Inflammatory macrophage treated with lipopolysaccharide for 1 hour (primary cell): ENCODE data around the gene MAGI3.
"Not testable (repeated sequence)": the region's sequence is repeated elsewhere in the genome, so short reads cannot be mapped to it uniquely, and the experiment has no call there.

Experiments
- DNase-seq, 2 donors: peaks; one replicate each; pipeline ENCODE4 v3.0.0-alpha.2; 2020 to 2022

The MAGI3 gene

DNA sequence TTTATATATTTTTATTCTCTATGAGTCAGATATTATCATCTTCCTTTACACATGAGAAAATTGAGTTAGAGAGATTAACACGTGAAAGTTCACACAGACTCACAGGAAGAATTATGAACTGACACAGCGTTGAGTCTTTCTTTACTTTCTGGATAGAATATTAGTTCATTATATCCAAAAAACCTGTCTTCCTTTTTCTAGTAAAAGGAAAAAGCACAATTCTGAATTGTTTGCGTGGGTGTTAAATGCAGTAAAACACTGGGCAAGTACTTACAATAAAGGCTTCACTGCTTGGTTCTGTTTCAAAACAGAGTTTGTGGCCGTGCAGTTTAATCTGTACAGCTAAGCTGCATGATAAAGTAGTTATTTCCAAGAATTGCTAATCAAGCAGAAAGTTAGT lies 10.8 kb downstream of the MAGI3 start:
- DNase-seq = no peak

DNA sequence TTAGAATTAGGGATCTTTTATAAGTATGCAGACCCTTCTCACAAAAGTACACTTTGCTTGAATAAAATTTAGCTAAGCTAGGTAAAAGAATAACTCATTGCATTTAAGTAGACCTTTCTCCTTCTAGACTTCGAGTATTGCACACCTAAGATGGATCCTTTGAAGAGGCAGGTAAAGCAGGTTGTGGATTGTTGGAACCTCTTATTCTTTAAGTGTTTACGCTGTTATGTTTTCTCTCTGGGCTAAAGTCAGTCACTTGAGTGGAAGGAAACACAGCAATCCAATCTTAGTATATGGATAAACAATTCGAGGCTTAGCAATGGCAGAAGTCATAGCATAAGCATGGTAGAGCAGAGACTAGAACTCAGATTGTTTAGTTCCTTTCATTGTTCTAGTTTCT lies 11.4 kb downstream of the MAGI3 start:
- DNase-seq = no peak

DNA sequence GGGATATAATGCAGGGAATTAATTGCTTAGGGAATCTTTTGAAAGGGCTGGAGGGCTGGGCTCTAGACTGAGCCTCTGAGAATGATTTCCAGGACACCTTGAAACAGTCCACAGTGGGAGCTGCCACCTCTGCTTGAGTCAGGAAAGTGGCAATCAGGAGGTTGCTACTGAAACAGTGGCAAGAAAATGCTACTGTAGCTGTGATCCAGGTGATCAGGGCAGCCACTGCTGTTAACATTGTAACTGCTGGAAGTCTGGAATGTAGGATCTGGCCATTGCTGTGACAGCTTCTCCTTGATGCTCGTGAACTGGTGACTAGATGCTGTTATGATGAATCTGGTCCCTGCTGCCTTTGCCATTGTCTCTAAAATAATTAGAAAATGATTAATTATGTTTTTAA lies 12.8 kb downstream of the MAGI3 start:
- DNase-seq = no peak

DNA sequence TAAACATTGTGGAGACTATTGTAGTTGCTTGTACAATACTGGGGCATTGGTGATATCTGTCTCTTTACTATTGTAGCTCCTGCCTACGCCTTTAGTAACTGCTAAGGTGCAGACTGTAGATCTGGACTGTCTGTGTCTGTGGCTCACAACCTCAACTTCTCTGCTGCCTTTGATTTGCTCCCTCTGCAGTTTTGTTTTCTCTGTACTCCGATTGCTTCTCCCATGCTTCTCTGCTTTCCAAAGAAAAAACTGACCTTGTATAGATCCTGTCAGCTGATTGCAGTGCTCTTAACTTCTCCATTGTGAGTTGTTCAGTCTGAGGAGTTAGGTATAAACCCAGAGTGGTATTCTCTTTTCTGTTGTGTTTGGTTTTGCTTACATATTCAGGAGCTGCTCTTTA lies 15.3 kb downstream of the MAGI3 start:
- no peak for DNase-seq

DNA sequence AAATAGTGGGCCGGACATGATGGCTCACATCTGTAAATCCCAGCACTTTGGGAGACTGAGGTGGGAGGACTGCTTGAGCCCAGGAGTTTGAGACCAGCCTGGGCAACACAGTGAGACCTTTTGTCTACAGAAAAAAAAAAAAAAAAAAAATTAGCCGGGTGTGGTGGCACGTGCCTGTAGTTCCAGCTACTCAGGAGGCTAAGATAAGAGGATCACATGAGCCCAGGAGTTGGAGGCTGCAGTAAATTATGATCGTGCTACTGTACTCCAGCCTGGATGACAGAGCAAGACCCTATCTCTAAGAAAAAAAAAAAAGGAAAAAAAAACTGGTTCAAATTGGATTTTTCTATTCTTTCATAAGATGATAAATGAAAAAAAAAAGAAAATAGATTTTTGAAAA lies 15.8 kb downstream of the MAGI3 start:
- not testable (repeated sequence) for DNase-seq

DNA sequence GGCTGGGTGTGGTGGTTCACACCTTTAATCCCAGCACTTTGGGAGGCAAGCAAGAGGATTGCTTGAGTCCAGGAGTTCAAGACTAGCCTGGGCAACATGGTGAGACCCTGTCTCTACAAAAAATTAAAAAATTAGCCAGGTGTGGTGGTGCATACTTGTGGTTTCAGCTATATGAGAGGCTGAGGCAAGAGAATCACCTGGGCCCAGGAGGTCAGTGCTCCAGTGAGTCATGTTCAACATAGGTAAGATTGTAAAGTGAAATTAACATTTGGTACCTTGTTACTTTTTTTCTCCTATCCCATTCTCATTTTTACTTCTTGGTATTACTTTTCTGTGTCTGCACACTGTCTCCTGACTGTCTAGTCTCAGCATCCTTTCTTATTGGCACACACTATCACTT lies 19.0 kb downstream of the MAGI3 start:
- no peak for DNase-seq

DNA sequence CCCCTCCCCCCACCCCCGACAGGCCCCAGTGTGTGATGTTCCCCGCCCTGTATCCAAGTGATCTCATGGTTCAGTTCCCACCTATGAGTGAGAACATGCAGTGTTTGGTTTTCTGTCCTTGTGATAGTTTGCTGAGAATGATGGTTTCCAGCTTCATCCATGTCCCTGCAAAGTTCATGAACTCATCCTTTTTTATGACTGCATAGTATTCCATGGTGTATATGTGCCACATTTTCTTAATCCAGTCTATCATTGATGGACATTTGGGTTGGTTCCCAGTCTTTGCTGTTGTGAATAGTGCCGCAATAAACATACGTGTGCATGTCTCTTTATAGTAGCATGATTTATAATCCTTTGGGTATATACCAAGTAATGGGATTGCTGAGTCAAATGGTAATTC lies 21.7 kb downstream of the MAGI3 start:
- not testable (repeated sequence) for DNase-seq

DNA sequence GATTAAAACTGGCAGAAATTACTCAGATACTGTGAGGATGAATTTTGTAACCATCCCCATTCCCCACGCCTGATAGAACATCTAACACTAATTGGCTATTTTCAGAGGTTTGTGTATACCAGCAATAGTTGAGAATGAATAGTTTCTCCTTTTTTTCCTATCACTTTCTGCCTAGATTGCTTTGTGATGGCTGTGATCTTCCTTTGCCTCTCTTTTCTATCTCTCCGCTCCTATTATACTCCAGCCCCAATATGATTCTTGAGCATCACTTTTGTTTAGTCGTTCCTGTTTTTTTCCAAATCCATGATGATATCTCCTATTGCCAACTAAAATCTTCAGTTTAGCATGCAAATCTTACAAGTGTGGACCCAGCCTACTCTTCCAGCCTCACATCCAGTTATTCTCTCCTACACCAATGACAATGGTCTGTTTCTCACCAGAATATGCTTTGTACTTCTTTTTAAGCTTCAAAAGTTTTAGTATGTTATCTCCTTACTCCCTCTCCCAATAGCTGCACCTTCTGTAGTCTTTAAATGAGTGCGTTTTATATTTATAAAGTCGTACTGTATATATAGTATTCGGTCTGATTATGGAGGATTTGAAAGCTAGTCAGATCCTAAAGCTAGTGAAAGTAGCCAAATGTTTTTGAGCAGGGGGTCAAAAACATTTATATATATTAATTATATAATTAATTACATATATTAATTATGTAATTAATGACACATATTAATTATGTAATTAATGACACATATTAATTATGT lies 25.2 kb downstream of the MAGI3 start:
- no peak for DNase-seq

DNA sequence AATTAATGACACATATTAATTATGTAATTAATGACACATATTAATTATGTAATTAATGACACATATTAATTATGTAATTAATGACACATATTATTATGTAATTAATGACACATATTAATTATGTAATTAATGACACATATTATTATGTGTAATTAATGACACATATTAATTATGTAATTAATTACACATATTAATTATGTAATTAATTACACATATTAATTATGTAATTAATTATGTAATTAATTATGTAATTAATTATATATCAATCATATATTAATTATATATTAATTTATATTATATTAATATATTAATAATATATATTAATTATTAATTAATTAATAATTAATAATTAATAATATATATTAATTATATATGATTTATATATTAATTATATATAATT lies 25.8 kb downstream of the MAGI3 start:
- not testable (repeated sequence) for DNase-seq

DNA sequence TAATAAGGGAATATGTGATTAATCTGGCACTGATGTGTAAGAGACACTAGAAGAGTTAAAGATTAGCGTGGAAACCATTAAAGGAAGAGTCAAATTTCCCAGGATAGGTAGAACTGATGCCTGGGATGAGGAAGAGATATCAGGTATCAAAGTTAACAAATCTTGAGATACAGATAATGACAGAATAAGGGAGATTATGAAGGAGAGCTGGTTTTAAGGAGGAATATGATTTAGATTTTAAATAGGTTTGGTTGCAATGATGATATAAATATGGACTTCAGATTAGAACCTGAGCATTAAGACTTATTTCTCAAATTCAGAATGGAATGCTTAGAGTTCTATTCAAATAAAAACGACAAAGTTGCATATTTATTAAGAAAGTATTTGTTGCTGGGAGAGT lies 26.2 kb downstream of the MAGI3 start:
- no peak for DNase-seq

DNA sequence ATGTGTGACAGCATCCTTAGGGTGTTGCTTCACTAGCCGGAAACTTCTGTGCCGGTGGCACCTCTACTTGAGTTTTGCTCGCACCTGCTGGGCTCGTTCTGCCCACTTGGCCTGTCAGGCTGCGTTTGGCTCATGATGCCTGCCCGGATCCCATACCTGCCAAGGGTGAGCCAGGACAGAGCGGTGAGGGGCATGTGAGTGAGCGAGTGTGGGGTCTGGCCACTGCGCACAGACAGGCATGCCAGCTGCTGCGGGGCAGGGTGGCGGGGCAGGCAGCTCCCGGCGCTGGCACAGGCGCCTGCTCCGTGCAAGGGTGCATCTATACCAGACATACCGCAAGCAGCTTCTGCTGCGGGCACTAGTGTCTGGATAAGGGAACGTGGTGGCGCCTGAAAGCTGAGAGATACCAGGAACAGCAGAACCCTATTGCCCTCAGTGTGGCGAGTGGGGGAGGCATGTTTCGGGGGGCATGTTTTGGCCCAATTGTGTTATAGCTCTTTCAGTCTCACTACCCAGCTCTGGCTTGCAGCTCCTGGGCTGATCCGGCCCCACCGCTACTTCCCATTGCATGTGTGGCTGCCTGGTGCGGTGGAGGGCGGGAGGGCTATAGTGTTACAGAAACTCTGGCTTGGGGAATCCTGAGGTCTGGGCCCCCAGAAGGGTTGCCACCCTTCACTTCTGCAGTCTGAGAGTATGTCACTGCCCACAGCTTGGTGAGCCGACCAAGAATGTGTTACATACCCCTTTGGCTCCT lies 32.2 kb downstream of the MAGI3 start:
- DNase-seq = no peak

DNA sequence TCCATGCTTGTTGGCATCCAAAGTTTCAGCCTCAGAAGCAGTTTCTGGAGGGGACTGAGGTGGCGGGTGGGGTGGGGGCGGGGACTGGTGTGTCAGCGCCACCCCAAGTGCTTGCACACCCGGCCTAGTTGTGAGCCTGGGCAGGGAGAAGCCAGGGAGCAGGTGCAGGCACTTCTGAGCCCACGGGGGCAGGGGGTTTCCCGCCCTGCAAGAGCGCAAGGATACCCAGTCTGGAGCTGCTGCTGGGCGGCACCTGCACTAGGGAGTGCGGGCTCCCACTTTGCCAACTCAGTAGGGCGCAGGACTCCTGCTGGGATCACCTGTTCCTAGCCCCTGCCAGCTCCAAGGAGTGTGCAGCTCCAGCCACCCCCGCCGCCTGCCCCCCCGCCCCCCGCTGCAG lies 33.5 kb downstream of the MAGI3 start:
- no peak for DNase-seq

DNA sequence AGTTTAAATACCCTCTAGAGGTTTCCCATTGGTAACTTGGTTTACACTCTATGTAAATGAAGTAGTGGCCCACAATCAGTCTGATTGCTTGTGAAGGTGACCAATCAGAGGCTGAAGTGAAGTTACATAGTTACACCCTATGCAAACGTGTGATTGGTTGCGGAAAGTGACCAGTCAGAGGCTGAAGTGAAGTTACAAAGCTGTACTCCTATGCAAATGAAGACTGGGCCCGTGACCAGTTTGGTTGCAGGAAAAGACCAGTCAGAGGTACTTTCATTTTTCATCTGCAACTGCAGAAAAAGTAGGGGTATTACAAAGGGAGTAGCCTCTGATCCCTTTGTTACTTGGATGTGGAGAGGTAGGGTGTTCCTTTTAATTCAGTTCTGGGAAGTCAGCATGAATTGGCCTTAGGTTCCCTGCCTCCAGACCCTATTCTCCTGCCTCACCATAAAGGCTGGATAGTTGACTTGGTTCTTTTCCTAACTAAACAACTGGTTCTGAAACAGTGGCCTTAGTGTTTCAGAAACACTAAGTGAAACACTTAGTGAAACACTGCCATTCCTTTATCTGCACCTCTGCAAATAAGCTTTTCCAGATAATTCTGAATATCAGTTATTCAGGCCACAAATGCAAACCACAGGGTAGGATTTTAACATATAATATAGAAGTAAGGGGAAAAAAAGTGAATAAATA lies 39.3 kb downstream of the MAGI3 start:
- no peak for DNase-seq

DNA sequence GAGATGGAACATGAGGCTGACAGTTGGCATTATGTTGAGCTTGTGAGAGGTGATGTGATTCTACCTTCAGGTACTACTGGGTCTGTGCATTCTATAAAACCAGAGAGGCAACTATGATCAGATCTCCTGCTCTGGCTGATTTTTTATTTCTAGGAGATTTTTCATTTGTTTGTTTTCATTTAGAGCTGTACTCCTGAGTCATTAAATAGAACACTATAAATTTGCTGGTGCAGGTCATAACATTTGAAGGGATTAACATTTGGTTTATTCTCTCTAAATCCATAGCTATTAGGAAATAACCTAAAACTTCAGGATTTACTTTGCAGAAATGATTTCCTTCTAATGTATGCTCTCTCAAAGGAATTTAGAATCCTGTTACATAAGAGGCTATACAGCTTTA lies 42.9 kb downstream of the MAGI3 start:
- DNase-seq = no peak

DNA sequence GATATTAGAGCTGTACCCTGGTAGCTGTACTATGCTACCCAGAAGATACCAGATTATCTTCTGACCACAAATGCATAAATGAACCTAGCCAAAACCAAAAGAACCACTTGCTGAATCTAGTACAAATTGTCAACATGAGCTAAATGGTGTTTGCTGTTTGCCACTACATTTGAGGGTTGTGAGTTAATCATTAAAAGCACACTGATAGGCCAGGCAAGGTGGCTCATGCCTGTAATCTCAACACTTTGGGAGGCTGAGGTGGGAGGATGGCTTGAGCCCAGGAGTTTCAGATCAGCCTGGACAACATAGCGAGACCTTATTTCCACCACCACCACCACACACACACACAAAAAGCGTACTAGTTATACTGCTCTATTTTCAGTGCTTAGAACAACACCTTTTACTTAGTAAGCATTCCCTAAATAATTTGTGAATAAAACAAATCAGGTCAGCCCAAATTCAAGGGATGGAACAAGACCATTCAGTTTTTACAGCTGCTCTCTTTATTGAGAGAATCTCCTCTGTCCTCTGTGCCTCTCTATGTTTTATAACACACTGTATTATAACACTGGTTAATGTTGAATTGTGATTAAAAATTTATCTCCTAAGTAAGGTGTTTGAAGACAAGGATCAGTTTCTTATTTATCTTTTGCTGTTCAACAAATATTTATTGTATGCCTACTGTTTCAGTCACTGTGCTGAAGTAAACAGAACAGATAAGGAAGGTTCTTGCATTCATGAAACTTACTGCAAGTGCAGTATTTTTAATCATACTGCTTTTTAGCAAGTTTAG lies 44.0 kb downstream of the MAGI3 start:
- DNase-seq = no peak

DNA sequence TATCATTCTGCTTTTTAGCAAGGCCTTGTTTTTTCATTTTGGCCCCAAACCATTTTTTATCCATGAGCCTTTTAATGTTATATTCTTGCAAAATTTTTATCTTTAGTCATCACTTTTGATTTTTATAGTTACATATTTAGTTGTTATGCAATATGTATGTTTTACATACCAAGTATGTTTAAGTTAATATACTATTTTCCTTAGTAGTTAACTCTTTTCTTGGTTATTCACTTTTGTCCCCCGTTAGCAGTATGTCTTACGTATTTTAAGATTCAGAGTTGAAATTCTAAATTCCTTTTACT lies 44.5 kb downstream of the MAGI3 start:
- no peak for DNase-seq

DNA sequence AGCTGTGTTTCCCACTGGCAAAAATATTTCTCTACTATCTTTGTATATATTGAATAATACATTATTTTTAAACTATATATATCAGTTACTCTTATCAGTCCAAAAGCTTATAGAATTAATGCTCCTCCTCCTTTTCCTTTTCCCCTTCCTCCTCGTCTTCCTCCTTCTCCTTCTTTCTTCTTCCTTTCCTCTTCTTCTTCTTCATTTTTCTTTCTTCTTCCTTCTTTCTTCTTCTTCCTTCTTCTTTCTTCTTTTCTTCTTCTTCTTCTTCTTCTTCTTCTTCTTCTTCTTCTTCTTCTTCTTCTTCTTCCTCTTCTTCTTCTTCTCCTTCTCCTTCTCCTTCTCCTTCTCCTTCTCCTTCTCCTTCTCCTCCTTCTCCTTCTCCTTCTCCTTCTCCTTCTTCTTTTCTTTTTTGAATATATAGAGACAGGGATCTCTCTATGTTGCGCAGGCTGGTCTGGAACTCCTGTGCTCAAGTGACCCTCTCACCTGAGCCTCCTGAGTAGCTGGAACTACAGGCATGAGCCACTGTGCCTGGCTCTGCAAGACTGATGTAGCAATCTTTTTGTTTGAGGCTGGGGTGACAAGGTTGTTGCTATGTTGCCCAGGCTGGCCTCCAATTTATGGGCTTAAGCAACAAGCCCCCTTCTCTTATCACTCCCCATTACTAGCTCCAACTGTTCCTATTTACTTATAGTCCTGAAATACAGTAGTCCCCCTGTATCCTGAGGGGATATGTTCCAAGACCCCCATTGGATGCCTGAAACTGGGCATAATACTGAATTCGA lies 47.4 kb downstream of the MAGI3 start:
- DNase-seq = no peak

DNA sequence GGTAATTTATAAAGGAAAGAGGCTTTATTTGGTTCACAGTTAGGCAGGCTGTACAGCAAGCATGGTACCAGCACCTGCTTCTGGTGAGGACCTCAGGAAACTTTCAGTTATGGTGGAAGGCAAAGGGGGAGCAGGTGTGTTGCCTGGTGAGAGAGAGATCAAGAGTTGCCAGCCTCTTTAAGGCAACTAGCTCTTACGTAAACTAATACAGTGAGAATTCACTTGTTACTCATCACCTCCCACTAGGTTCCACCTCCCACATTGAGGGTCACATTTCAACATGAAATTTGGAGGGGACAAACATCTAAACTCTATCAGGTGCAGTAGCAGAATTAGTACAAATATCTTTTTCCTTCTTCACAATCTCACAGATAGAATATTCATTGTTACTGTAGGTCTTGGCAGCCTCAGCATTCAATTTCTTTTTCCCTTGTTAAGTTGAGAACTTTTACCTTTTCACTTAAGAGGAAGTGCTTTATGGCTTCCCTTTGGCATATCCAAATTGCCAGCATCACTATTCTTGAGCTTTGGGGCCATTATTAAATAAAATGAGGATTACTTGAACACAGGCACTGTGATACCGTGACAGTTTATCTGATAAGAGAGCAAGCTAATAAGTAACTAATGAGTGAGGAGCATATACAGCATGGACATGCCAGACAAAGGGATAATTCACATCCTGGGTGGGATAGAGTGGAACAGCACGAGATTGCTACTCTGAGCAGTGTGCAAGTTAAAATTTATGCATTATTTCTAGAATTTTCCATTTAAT lies 48.4 kb downstream of the MAGI3 start:
- no peak for DNase-seq

DNA sequence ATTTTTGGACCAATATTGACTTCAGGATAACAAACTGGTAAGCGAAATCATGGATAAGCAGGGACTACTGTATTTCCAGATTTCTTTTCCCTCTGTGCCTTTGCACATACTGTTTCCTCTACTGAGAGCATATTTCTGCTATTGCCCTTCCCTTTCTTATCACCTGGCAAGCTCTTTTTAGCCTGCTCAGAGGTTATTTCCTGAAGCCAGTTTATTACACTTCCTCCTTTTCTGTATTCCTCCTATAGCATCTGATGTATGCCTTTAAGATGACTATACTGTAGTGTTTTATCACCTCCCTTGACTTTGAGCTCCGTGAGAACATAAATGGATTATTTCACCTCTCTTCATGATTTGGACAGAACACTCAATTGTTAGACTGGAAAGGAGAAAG lies 49.0 kb downstream of the MAGI3 start:
- no peak for DNase-seq

DNA sequence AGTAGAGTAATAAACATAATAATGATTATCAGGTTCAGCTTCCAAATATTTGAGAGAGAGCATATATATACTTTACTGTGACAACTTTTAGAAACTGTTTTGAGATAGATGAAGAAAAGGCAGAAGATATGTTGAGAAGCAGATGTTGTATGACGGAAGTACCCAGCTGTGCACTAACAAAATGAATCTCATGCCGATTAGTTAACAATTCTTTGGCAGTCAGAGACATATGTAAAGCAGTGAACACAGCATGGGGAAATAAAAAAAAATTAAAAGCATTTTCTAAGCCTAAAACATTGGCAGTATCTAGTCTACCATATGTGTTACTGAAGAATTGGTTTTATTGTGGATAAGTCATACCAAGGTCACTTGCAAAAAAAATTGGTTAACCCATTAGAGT lies 51.8 kb downstream of the MAGI3 start:
- no peak for DNase-seq

DNA sequence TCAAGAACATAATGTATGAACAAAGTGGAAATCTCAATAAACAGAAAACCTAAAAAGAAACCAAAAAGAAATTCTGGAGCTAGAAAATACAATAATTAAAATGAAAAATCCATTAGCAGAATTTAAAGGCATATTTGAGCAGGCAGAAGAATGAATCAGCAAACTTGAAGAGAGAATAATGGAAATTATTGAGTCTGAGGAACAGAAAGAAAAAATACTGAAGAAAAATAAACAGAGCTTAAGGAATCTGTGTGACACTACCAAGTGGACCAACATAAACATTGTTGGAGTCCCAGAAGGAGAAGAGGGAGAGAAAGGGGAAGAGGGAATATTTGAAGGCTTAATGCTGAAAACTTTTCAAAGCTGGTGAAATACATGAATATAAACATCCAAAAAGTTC lies 54.5 kb downstream of the MAGI3 start:
- no peak for DNase-seq

DNA sequence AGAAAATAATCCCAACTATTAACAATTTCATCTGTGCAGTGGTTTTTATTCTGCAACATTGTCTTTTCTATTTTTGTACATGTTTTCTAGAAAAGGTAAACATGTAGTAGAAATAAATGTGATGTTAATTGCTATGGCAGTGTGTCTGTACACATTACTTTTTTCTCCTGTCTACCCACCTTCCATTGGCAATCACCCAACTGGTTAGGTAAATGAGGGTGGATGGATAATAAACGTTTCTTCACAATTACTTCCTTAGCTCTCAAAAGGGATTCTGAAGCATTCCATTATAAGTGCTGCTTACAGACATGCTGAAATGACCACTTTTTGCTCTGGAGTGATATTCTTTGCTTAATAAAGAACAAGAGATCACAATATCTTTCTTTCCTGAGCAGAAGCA lies 61.4 kb downstream of the MAGI3 start:
- DNase-seq = no peak
